Type B pancreatic cell (in vitro differentiated cells): Measurements from ENCODE around the gene SLC44A1. TPM values are rescaled to one million over a fixed set of nuclear protein-coding genes. Genes with fewer than 3 reads are reported as not detected.

ENCODE experiments used
- DNase-seq: peaks from one replicate; pipeline ENCODE4 v3.0.0; 2021; ENCODE audit warnings: mixed read lengths; ENCODE audit not compliant: unreplicated experiment; ENCODE audit errors: extremely low spot score
- H3K27ac Mint-ChIP-seq: 2 replicates; pipeline ENCODE4 v1.8.0; 2021; ENCODE audit warnings: mild to moderate bottlenecking, mixed read lengths
- H3K27me3 Mint-ChIP-seq: 2 replicates; pipeline ENCODE4 v1.8.0; 2021; ENCODE audit warnings: mixed read lengths
- H3K36me3 Mint-ChIP-seq: 2 replicates; pipeline ENCODE4 v1.8.0; 2021; ENCODE audit warnings: mixed read lengths
- H3K4me1 Mint-ChIP-seq: one replicate; pipeline ENCODE4 v1.8.0; 2021; ENCODE audit warnings: mixed read lengths; ENCODE audit not compliant: unreplicated experiment
- H3K4me3 Mint-ChIP-seq: 2 replicates; pipeline ENCODE4 v1.8.0; 2021; ENCODE audit warnings: mild to moderate bottlenecking, mixed read lengths
- H3K9me3 Mint-ChIP-seq: 2 replicates; pipeline ENCODE4 v1.8.0; 2021; ENCODE audit warnings: mixed read lengths
- CTCF ChIP-seq: fragments of 200-600 bp; sonication (generic); conservative IDR thresholded peaks from 2 replicates; pipeline ENCODE4 v1.5.0; 2021; ENCODE audit warnings: antibody characterized with exemption, mild to moderate bottlenecking
- total RNA-seq: library from RNA; stranded (reverse); gene quantifications from 2 replicates; pipeline ENCODE4 v1.2.1, GENCODE V29; 2021; ENCODE audit warnings: low replicate concordance

SLC44A1 gene
- total RNA-seq, 1 donor from 2014 or later, result 47.2 TPM

- Mint-ChIP-seq H3K27ac (no peak overlapping the region), H3K36me3 (no peaks in the 10 kb centered on the region)
- no peak for DNase-seq
These were observed 161.2 kb downstream of the SLC44A1 start for GRCh38 chr9:105405514-105406131.

GRCh38 chr9:105406369-105406768 is 161.9 kb downstream of the SLC44A1 start:
- peaks cover 12% of the 10 kb centered on the region for H3K4me1 Mint-ChIP-seq

More at GRCh38 chr9:105405514-105406131, 161.2 kb downstream of the SLC44A1 start:
- Mint-ChIP-seq H3K27me3 (no peaks in the 10 kb centered on the region), H3K4me1 (peaks cover 12% of the 10 kb centered on the region), H3K9me3 (peaks cover 11% of the 10 kb centered on the region), H3K4me3 (no peak overlapping the region)
- TF ChIP-seq CTCF, result no peak

DNA sequence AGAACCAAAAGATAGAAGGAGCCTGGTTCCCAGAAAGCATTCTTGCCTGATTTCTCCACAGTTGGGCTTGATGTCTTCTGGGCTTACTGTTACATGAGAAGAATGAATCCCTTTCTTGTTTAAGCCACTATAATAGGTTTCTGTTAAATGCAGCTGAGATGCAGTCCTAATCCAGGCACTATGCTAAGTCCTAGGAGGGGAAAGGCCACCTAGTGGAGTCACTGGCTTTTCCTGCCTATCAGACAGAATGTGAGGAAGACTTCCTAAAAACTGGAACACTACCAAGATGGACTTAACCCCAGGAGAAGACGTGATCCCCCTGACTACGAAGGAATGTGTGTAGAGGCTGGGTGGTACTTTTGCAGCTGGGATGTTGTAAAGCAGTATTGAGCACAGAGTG is 169.1 kb downstream of the SLC44A1 start:
- DNase-seq, result no peak
- Mint-ChIP-seq H3K4me3 (no peak overlapping the region), H3K4me1 (peaks cover 16% of the 10 kb centered on the region), H3K9me3 (peaks cover 4% of the 10 kb centered on the region), H3K27ac (no peak overlapping the region), H3K27me3 (no peaks in the 10 kb centered on the region), H3K36me3 (no peaks in the 10 kb centered on the region)
- TF ChIP-seq CTCF, result peak; percentile 65

More at GRCh38 chr9:105406369-105406768, 161.9 kb downstream of the SLC44A1 start:
- H3K27me3 Mint-ChIP-seq, result no peaks in the 10 kb centered on the region
- H3K9me3 Mint-ChIP-seq, result peaks cover 11% of the 10 kb centered on the region
- H3K4me3 Mint-ChIP-seq, result no peak overlapping the region
- no peak for TF ChIP-seq CTCF
- H3K27ac Mint-ChIP-seq, result no peak overlapping the region
- no peak for DNase-seq
- no peaks in the 10 kb centered on the region for H3K36me3 Mint-ChIP-seq

- H3K4me3 Mint-ChIP-seq, result peak overlapping the region; percentile 65
- no peaks in the 10 kb centered on the region for H3K27me3 Mint-ChIP-seq
- no peak for DNase-seq
- no peaks in the 10 kb centered on the region for H3K36me3 Mint-ChIP-seq
- peaks cover 16% of the 10 kb centered on the region for H3K4me1 Mint-ChIP-seq
- peak; percentile 95 for TF ChIP-seq CTCF
- no peaks in the 10 kb centered on the region for H3K9me3 Mint-ChIP-seq
- H3K27ac Mint-ChIP-seq, result peak overlapping the region; percentile 41
These were observed 170.7 kb downstream of the SLC44A1 start for GRCh38 chr9:105414947-105415661.

- H3K36me3 Mint-ChIP-seq, result no peaks in the 10 kb centered on the region
- no peaks in the 10 kb centered on the region for H3K27me3 Mint-ChIP-seq
- no peak for DNase-seq
- no peak overlapping the region for H3K27ac Mint-ChIP-seq
- no peaks in the 10 kb centered on the region for H3K9me3 Mint-ChIP-seq
- TF ChIP-seq CTCF, result no peak
- H3K4me3 Mint-ChIP-seq, result no peak overlapping the region
- H3K4me1 Mint-ChIP-seq, result peaks cover 16% of the 10 kb centered on the region
These were observed 171.2 kb downstream of the SLC44A1 start for GRCh38 chr9:105415662-105415980.
